SKM-1 treated with dmso at 0.1 percent for 144 hours (cell line): Measurements from ENCODE around the gene ZFAND3.

Experiments used
- DNase-seq: peaks from one replicate; lab custom pipeline; 2025; ENCODE audit not compliant: unreplicated experiment; lab: John Stamatoyannopoulos, UW

ZFAND3 gene

GRCh38 chr6:38164131-38164481 is 344.6 kb downstream of the ZFAND3 start:
- DNase-seq: no peak

- no peak for DNase-seq
Observed at GRCh38 chr6:38164671-38165108, 345.2 kb downstream of the ZFAND3 start.

GRCh38 chr6:38166411-38167240 is 347.1 kb downstream of the ZFAND3 start:
- no peak for DNase-seq

DNA sequence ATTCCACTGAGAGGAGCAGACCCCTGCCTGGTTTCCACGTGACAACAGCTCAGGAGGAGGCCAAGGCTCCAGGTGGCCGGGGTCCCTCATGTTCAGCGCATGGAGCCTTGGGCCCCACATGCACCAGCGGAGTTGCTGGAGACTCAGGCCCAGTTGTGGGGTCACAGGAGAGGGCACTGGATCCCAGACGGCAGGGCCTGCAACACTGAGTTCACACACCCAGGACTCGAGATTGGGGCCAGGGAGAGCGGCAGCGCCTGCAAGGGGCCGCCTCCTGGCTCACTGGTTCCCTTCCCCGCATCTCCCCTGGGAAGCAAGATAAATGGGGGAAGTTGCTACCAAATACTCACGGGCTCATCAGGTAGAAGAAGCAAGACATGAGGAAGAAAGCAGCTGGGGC is 348.1 kb downstream of the ZFAND3 start:
- no peak for DNase-seq

DNA sequence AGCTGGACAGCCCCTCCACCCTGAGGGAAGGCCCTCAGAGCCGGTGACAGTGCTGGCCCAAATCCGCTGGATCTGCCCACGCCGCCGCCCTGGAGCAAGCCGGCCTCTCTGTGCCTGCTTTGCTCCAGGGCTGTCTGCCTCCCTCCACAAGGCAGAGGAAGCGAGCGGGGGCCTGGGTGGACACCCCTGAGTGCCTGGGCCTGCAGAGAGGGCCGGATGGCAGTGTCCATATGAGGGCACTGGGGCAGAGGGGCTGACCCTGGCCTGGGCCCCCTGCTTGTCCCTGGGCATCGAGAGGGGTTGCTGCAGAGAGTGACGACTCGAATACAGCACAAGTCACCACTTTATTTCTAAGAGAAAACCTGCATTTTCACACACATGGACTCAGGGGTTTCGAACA is 348.6 kb downstream of the ZFAND3 start:
- DNase-seq: no peak

DNA sequence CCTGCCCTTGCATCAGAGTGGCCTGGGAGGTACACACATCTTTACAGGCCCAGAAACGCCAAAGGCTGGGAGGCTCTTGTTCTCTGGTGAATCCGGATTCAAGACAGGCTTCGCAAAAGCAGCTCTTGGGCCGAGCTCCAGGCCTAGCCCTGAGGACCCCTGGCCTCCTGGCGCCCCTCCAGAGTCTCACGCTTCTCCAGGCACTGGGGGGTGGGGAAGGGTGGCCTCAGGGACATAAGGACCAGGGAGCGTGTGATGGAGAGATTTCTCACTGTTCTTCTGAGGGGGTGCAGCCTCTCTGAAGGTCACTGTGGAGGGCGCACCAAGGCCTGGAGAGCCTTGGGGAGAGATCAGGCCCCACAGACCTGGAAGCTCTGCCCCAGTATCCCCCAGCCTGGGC is 349.2 kb downstream of the ZFAND3 start:
- no peak for DNase-seq

GRCh38 chr6:38169221-38169976 is 349.9 kb downstream of the ZFAND3 start:
- no peak for DNase-seq

GRCh38 chr6:38169977-38170526 is 350.5 kb downstream of the ZFAND3 start:
- no peak for DNase-seq

DNA sequence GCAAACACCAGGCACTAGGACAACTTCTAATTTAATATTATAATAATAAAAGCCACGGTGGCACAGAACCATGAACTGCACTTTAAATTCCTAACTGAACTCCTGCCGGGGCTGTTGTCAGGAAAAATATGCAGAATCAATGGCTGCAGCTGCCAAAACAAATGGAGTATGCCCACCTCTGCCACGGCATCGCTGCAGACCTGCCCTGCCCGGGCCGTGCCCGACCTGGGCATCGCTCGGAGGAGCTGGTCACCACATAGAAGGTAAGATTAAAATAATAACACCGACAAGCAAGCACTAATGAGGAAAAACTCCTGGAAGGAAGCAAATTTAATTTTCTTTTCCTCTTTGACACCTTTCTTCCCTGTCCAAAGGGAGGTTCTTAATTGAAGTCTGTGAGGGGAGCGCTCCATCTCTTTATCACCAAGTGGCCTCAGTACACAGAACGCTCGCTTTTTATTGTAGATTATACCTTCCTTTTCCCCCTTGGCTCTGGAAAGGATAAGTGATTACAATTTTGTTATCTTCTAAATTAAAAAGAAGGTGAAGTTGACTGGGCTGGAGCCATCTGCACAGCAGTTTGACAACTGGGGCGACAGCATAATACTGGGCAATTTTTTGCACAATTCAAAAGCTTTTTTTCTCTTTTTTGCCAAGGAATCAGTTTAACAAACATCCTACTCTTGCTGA is 351.3 kb downstream of the ZFAND3 start:
- DNase-seq: no peak

DNA sequence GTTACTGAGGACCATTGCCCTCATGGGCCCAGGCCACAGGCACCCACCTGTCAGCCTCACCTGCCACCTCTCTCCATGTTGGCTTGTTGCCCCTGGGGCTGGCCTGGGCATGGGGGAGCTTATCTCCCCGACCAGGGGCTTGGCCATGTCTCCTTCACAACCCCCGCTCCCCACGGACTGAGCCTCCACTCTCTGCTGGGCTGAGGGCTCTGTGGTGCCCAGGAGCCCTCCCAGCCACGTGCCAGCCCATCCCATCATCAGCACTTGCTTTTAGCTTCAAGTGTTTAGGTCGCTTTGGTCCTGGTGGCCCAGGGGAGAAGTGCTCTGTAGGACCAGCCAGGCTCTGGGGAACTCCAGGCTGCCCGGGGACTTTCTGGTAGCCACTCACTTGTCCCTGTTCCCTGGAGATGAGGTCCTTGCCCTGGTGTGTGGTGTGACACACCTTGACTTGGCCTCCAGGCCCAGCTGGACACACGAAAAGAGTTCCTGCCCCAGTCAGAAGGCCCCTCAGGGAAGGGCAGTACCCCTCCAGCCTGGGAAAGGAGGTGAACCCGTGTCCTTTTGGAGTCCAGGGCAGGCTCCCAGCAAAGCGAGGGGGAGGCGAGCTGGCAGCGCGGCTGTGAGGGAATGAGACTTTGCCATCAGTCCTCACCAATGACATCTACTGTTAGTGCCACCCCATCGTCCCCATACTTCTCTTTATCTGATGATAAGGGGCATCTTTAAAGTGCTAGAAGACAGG is 352.6 kb downstream of the ZFAND3 start:
- DNase-seq: no peak

GRCh38 chr6:38172739-38173410 is 353.3 kb downstream of the ZFAND3 start:
- DNase-seq: no peak

DNA sequence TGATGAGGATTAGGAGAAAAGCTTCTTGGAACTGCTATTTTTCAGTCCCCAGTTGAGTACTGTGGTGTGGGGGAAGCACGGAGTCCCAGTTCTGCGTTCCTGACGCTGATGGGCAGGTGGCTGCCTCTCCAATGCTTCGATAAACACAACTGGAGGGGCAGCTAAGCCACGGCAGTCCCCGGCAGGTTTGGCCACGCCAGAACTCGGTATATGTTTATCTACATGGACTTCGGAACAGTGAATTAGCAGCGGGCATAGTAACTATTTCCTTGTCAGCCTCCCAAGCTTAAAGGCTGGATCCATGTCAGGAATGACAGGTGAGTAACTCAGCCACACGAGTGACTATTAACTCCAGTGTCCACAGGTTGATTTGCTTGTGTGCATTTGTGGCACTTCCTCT is 354.4 kb downstream of the ZFAND3 start:
- no peak for DNase-seq

DNA sequence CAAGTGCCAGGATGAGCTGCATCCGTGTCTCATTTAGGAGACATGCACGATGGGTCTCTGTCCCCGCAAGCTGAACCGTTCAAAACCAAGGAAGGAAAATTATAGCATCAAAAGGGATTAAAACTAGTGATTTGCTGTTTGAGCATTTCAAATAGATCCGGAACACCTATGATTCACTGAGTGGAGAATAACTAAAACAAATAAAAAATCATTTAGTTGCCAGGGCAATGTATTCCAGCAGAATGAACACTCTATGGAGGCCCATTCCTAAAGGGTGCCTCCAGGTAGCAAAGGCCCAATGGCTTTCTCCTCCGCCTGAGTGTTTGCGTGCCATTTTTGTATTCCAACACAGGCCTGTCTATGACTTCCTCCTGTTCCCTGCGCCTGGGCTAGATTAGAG is 354.8 kb downstream of the ZFAND3 start:
- no peak for DNase-seq

DNA sequence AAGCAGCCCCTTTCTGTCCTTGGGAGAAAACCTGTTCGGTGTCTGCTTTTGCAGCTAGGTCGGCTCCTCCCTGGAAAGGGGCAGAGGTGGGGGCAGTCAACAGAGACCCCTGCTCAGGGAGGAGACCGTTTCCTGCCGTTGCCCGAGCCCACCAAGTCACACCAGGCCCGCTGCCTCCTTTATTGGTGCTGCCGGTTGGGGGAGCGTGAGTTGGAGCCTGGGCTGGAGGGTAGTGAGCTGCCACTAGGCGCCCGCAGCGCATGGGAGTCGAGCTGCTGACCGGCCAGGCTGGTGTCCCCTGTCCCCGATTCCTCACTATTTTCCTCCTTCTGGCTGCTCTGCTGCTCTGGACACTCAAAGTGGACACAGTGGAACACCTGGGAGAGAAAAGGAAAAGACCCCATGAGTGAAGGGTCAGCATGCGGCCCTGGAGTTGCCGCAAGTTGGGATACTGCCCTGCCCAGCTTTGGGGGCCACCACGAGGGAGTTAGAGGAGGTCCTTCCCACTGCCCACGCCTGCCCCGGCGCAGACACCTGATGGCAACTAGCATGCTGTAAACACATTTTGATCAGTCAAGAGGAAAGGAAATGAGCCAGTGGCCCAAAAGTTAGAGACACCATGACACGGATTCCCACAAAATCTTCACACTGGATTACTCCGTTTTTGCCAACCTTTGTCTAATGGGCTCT is 355.4 kb downstream of the ZFAND3 start:
- no peak for DNase-seq

DNA sequence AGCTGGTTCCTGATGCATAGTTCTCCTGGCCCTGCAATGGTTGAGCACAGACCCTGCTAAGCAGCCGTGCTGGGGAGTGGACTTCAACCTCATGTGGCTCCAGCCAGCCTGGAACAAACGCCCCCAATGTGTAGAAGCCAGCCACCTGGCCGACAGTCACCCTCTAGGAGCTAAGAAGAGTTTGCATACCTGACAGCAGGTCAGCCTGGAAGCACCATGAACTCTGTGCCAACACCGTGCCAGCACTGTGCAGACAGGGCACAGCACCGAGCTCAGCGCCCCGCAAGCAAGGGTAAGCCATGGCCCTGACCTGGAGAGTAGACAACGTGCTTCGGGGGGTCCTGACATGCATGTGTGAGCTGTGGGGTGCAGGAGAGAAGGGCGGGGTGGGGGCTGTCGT is 356.3 kb downstream of the ZFAND3 start:
- no peak for DNase-seq

GRCh38 chr6:38176797-38177751 is 357.5 kb downstream of the ZFAND3 start:
- no peak for DNase-seq

DNA sequence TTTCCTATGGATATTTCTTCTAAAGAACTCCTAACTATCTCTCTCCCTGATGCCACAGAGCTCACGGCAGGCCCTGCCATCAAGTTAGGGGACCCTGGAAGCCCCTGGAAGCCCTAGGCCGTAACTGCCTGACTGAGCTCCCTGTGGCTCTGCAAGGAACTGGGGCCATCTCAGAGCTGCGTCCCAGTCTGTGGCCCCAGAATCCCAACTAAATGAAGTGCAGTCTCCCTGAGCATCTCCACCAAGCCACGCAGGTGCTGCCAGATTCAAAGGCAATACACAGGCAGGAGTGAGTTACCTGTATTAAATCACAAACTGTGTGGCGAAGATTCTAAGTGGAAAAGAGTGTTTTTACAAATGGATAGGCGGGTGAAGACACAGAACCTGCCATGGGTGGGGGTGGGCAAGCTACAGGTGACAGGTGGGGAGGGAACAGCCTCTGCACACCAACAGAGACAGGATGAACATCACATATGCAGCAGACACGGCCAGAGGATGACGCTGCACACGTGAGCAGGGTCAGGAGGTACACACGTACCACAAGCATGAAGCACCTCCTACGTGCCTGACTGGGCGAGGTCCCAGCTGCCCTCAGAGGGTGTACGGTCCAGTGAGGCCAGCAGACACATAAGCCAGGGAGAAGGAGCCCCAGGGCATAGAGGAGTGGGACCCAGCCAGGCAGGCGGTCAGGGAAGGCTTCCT is 358.5 kb downstream of the ZFAND3 start:
- DNase-seq: no peak

- DNase-seq: no peak
Observed at GRCh38 chr6:38178584-38178886, 359.0 kb downstream of the ZFAND3 start.
